Heart left ventricle (tissue), 16 donors: ENCODE results near the gene NCOA3. TPM values are rescaled to one million over a fixed set of nuclear protein-coding genes. Genes with fewer than 3 reads are reported as not detected.

ENCODE experiments used
- ATAC-seq, 4 donors: fragments of 200-7000 bp; cut with Tn5 transposase; one replicate each; pipeline ENCODE4 v1.9.1; 2020 to 2022; ENCODE audit warnings: moderate library complexity in 4 of 4, mild to moderate bottlenecking in 3 of 4, moderate number of reproducible peaks in 1 of 4
- DNase-seq, 5 donors: peaks; one replicate each; pipeline ENCODE4 v3.0.0-alpha.2; 2020
- H3K27ac ChIP-seq, 12 donors: fragments of 200-600 bp; sonication (generic) in 4 of 12; one replicate each; pipeline versions ENCODE4 v1.5.0 to v1.8.0; 2016 to 2022; ENCODE audit warnings: mild to moderate bottlenecking in 2 of 12
- H3K27me3 ChIP-seq, 9 donors: fragments of 200-600 bp; sonication (generic) in 2 of 9; one replicate each; pipeline versions ENCODE4 v1.5.1 to v1.8.0; 2016 to 2022; ENCODE audit warnings: mild to moderate bottlenecking in 3 of 9
- H3K36me3 ChIP-seq, 9 donors: fragments of 200-600 bp; sonication (generic) in 2 of 9; one replicate each; pipeline versions ENCODE4 v1.5.0 to v1.8.0; 2018 to 2022; ENCODE audit warnings: mild to moderate bottlenecking in 2 of 9
- H3K4me1 ChIP-seq, 12 donors: fragments of 200-600 bp; sonication (generic) in 4 of 12; one replicate each; pipeline versions ENCODE4 v1.5.0 to v1.8.0; 2016 to 2022; ENCODE audit warnings: mild to moderate bottlenecking in 3 of 12
- H3K4me3 ChIP-seq, 12 donors: fragments of 200-600 bp; sonication (generic) in 4 of 12; one replicate each; pipeline versions ENCODE4 v1.5.0 to v1.8.0; 2017 to 2022; ENCODE audit warnings: mild to moderate bottlenecking in 9 of 12, moderate library complexity in 4 of 12
- H3K9me3 ChIP-seq, 12 donors: fragments of 200-600 bp; sonication (generic) in 4 of 12; one replicate each; pipeline versions ENCODE4 v1.5.0 to v1.8.0; 2016 to 2022; ENCODE audit warnings: mild to moderate bottlenecking in 1 of 12
- POLR2A ChIP-seq, 2 donors: fragments of 450-650 bp; IDR thresholded peaks; one replicate each; pipeline ENCODE4 v1.6.1; 2017; ENCODE audit warnings: antibody characterized with exemption in 2 of 2, mild to moderate bottlenecking in 2 of 2, moderate library complexity in 2 of 2
- WGBS, 4 donors: extraction: QIAGEN DNeasy Blood & Tissue Kit in 2 of 4; methylation state at CpG; one replicate each; pipeline versions ENCODE4 v1.1.5 to v1.1.7; 2013 to 2018; 5-methylcytosine and 5-hydroxymethylcytosine counted together
- intact Hi-C, 10 donors: fragments of 100-400 bp; cut with DNase I; formaldehyde crosslinking; loops; one replicate each; pipeline versions ENCODE4 v1.11.1 to v1.14.2; 2022
- polyA plus RNA-seq, 2 donors: library from polyadenylated mRNA; stranded (reverse); fragments of 200-250 nt; gene quantifications; one replicate each; pipeline ENCODE4 v1.2.3, GENCODE V29; 2013
- total RNA-seq, 9 donors: library from RNA; depleted of rRNA in 2 of 9; stranded (reverse); fragments of >200 nt in 2 of 9; fragmentation: NEBNext Ultra II Directional in 3 of 9; extraction: Animal tissue kit (Norgen Biotek cat#: 25700) in 3 of 9; gene quantifications; one replicate each; pipeline versions ENCODE4 v1.1.0 to v1.2.4, GENCODE V29; 2016 to 2023
- TF ChIP-seq, protein P1 (sequence below), 12 donors: fragments of 200-600 bp; sonication (generic) in 4 of 12; IDR thresholded peaks; one replicate each; pipeline versions ENCODE4 v1.5.0 to v1.8.0; 2018 to 2022; ENCODE audit warnings: antibody characterized with exemption in 12 of 12, mild to moderate bottlenecking in 5 of 12
- donor health status: ischemic (EF 13 %, LVEDD 7.1; RV severe dilation, severe dysfunction).
- donor health status: healthy with polysubstance abuse.
- donor health status: DM: no; HTN: yes; CAD: no.
- donor health status: DM: no; HTN: no; CAD: no.
- donor health status: ischemic (EF 25% LVEDD 6.9; RV normal size, moderate dysfunction).
- donor health status: ischemic (EF 25% LVEDD 5.7; RV mildly dilated, moderate dysfunction).
- donor health status: healthy.
- donor health status: DM: yes; HTN: yes; CAD: no.
- donor health status: ischemic (EF 35%, LVEDD 5.7; RV mildly dilated, moderate dysfunction).
- donor health status: nonischemic (EF 11% LVEDD 7.7; RV severe dilation, severe dysfunction).
- donor health status: DM: yes; HTN: yes; CAD: no.
- donor health status: PGD.
- donor health status: ischemic (EF 29% LVEDD 5.4; RV normal size, mild dysfunction).
- donor health status: nonischemic (EF 23%, LVEDD 6.1; RV moderate dilation, normal function).

NCOA3 gene
- total and polyA plus RNA-seq, 11 donors, result 6.7 to 39.3 (median 25.3) TPM

DNA sequence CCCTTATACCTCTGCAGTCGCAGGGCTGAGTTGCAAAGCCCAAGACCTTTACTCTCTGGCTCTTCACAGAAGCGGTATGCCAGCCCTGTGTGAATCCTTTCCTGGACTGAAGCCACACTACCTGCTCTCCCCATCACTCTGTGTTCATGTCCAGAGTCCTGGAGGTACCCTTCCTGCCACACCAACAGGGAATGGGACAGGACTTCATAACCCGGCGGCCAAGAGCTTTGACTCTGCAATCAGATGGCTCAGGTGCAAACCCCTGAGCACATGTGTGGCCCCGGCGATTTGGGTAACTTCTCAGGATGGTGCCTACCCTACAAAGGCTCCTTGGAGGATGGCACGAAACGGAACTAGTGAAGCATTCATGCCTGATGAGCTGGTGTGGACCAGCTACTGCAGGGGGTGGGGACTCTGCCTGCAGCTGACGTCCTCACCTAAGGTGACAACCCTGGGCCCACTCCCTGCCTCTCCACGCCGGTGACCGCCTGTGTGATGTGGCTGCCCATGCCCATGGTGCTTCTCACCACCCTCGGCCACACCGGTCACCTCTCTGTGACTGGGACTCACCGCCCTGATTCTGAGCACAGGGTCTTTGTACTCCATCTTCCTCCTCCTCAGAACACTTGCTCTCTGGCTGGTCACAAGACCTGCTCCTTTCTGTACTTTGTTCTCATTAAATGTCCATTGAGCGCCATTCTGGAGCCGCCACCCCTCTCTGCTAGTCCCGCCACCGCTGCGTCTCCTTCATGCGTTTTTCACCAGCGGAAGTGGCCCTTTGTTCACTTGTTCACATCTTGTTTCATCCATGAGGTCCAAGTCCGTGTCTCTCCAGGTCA is 166.8 kb downstream of the NCOA3 start:
- H3K4me1 ChIP-seq, result peaks cover 0 to 13% (median 5%) of the 10 kb centered on the region in 12 donors
- no peaks in the 10 kb centered on the region for H3K9me3 ChIP-seq
- peaks cover 0 to 36% (median 0%) of the 10 kb centered on the region in 9 donors for H3K36me3 ChIP-seq
- TF ChIP-seq, protein P1, sequence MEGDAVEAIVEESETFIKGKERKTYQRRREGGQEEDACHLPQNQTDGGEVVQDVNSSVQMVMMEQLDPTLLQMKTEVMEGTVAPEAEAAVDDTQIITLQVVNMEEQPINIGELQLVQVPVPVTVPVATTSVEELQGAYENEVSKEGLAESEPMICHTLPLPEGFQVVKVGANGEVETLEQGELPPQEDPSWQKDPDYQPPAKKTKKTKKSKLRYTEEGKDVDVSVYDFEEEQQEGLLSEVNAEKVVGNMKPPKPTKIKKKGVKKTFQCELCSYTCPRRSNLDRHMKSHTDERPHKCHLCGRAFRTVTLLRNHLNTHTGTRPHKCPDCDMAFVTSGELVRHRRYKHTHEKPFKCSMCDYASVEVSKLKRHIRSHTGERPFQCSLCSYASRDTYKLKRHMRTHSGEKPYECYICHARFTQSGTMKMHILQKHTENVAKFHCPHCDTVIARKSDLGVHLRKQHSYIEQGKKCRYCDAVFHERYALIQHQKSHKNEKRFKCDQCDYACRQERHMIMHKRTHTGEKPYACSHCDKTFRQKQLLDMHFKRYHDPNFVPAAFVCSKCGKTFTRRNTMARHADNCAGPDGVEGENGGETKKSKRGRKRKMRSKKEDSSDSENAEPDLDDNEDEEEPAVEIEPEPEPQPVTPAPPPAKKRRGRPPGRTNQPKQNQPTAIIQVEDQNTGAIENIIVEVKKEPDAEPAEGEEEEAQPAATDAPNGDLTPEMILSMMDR (IDR thresholded peaks at IDR 0.05), result no peak
- no peak for TF ChIP-seq POLR2A (IDR thresholded peaks at IDR 0.05)
- ATAC-seq, result no peak
- no peak overlapping the region for H3K4me3 ChIP-seq
- no peaks in the 10 kb centered on the region for H3K27me3 ChIP-seq
- DNase-seq, result no peak
- intact Hi-C loops, result loop anchor here in 1 of 10 donors (5.0 kb wide), 1 partner anchor 119 kb away; the partner anchor contains the start of gene SULF2
- 96 to 97% (median 97%) methylated on average over 23 of the region's 23 CpGs for WGBS, 4 donors
- H3K27ac ChIP-seq, result no peak overlapping the region

- TF ChIP-seq, protein P1 (IDR thresholded peaks at IDR 0.05), result no peak
- TF ChIP-seq POLR2A (IDR thresholded peaks at IDR 0.05), result no peak
- Histone ChIP-seq H3K27me3 (no peaks in the 10 kb centered on the region), H3K9me3 (no peaks in the 10 kb centered on the region), H3K4me1 (peaks cover 0 to 10% (median 1%) of the 10 kb centered on the region in 12 donors), H3K27ac (no peak overlapping the region), H3K36me3 (peaks cover 0 to 35% (median 0%) of the 10 kb centered on the region in 9 donors), H3K4me3 (no peak overlapping the region)
- ATAC-seq (no peak), DNase-seq (no peak)
- intact Hi-C loops, result loop anchor here in 1 of 10 donors (5.0 kb wide), 1 partner anchor 118 kb away; the partner anchor contains the start of gene SULF2
- 96 to 97% (median 96%) methylated on average over 8 of the region's 8 CpGs for whole genome bisulfite sequencing, 4 donors
Measured at GRCh38 chr20:47669152-47669425, 167.4 kb downstream of the NCOA3 start.

DNA sequence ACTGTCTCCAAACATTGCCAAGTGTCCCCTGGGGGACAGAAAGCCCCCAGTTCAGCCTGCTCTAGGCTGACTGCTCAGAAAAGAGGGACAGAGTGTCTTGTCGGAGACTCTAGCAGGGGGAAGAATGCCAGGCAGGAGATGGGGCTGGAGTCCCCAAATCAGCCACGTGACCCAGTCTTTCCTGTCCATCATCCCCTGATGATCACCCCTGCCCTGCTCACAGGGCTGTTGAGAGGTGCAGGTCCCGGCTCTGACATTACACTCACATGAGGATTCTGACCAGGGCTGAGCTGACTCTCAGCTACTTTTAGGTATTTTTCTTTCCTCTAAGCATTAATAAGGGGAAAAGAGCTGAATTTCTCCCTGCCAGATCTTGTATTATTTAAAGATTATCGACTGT is 167.8 kb downstream of the NCOA3 start:
- Histone ChIP-seq H3K27me3 (no peaks in the 10 kb centered on the region), H3K9me3 (no peaks in the 10 kb centered on the region), H3K36me3 (peaks cover 0 to 34% (median 0%) of the 10 kb centered on the region in 9 donors), H3K4me3 (no peak overlapping the region), H3K27ac (no peak overlapping the region), H3K4me1 (peaks cover 0 to 7% (median 0%) of the 10 kb centered on the region in 12 donors)
- DNase-seq, result no peak
- TF ChIP-seq POLR2A (IDR thresholded peaks at IDR 0.05), result no peak
- TF ChIP-seq, protein P1 (IDR thresholded peaks at IDR 0.05), result no peak
- intact Hi-C loops, result loop anchor here in 1 of 10 donors (5.0 kb wide), 1 partner anchor 118 kb away; the partner anchor contains the start of gene SULF2
- no peak for ATAC-seq
- WGBS, 4 donors, result 89 to 97% (median 92%) methylated on average over 4 of the region's 4 CpGs
